Omental fat pad (tissue), 4 donors: ENCODE results near the gene MGAT2. TPM values are rescaled to one million over a fixed set of nuclear protein-coding genes. Genes with fewer than 3 reads are reported as not detected.

ENCODE experiments used
- ATAC-seq: fragments of 150-250 bp; one replicate; pipeline ENCODE4 v1.9.1; 2016; ENCODE audit warnings: mild to moderate bottlenecking, moderate library complexity; ENCODE audit not compliant: low FRiP score
- DNase-seq: peaks from one replicate; pipeline ENCODE4 v3.0.0-alpha.2; 2019; ENCODE audit warnings: low spot score
- small RNA-seq: library from RNA; depleted of rRNA; stranded (forward); fragments of <200 nt; gene quantifications from one replicate; pipeline ENCODE3, GENCODE V24; 2016
- total RNA-seq, 4 donors: library from RNA; depleted of rRNA; stranded (reverse); fragments of >200 nt; gene quantifications; one replicate each; pipeline ENCODE4 v1.1.0, GENCODE V29; 2016
- TF ChIP-seq, protein P1 (sequence below), 3 donors: fragments of 450-650 bp; IDR thresholded peaks; one replicate each; pipeline ENCODE4 v1.5.1; 2016 to 2017; ENCODE audit warnings: antibody characterized with exemption in 3 of 3, mild to moderate bottlenecking in 3 of 3, moderate library complexity in 2 of 3

Gene MGAT2
- total RNA-seq, 4 donors from 2014 or later = 32.3 to 70.6 (median 36.5) TPM

DNA sequence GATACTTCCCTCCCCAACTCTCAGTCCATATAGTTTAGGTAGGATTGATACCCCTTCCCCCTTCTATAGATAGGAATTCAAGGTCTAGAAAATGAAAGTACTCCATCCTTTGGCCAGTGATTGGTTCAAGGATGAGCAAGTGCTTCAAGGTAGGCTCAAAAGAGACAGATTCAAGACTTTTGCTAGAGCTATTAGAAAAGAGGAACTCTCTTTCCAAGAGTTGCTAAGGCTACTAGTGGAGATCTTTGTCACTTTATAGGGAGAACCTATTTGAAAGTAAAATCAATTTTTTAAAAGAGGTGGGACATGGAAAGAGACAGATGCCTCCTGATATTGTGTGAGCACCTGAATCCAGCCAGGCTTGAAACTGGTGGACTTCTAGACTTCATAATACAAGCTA lies 49.9 kb downstream of the MGAT2 start:
- TF ChIP-seq, protein P1, sequence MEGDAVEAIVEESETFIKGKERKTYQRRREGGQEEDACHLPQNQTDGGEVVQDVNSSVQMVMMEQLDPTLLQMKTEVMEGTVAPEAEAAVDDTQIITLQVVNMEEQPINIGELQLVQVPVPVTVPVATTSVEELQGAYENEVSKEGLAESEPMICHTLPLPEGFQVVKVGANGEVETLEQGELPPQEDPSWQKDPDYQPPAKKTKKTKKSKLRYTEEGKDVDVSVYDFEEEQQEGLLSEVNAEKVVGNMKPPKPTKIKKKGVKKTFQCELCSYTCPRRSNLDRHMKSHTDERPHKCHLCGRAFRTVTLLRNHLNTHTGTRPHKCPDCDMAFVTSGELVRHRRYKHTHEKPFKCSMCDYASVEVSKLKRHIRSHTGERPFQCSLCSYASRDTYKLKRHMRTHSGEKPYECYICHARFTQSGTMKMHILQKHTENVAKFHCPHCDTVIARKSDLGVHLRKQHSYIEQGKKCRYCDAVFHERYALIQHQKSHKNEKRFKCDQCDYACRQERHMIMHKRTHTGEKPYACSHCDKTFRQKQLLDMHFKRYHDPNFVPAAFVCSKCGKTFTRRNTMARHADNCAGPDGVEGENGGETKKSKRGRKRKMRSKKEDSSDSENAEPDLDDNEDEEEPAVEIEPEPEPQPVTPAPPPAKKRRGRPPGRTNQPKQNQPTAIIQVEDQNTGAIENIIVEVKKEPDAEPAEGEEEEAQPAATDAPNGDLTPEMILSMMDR (IDR thresholded peaks at IDR 0.05) = no peak
- ATAC-seq (no peak), DNase-seq (no peak)

Small RNAs within 50 kb of the gene (small RNA-seq; reads per million reads assigned to genes)
- gene AL139099.3 (not detected), gene AL139099.4 (not detected), gene RF00019 (not detected)

Other genes with a start within 250 kb of the MGAT2 start
- over 10,000 TPM in 1 of 4 donors, 1,000 to 10,000 TPM in 3; 4,173 to 10,135 (median 9,095) TPM for gene RPS29, start 34.4 kb upstream of the MGAT2 start, total RNA-seq
- 10 to 100 TPM in 2 of 4 donors, 1 to 10 TPM in 2; 5.0 to 15.6 (median 8.1) TPM for gene LRR1, start 21.9 kb upstream of the MGAT2 start, total RNA-seq
- gene RPL36AL, start 173 bp upstream of the MGAT2 start, total RNA-seq = 100 to 1,000 TPM; 150 to 280 (median 234) TPM
- gene DNAAF2, start 14.4 kb downstream of the MGAT2 start, total RNA-seq = 10 to 100 TPM in 2 of 4 donors, 1 to 10 TPM in 2; 7.2 to 16.5 (median 10.3) TPM
- 1 to 10 TPM in 3 of 4 donors, under 1 TPM in 1; 0.84 to 2.6 (median 2.1) TPM for gene POLE2, start 67.4 kb downstream of the MGAT2 start, total RNA-seq
- gene KLHDC1, start 72.3 kb downstream of the MGAT2 start, total RNA-seq = 10 to 100 TPM in 1 of 4 donors, 1 to 10 TPM in 3; 2.9 to 10.2 (median 7.1) TPM
- 10 to 100 TPM; 30.5 to 82.4 (median 50.6) TPM for gene KLHDC2, start 147.4 kb downstream of the MGAT2 start, total RNA-seq
- 10 to 100 TPM; 59.6 to 87.8 (median 67.7) TPM for gene NEMF, start 232.0 kb downstream of the MGAT2 start, total RNA-seq